GM19463 (cell line): ENCODE data around the gene MSL3B.

Experiments
- ATAC-seq: cut with Tn5 transposase; IDR thresholded peaks from one replicate; pipeline ENCODE4 v1.9.1; 2021; ENCODE audit warnings: mild to moderate bottlenecking, moderate library complexity; ENCODE audit not compliant: unreplicated experiment

Gene MSL3B

DNA sequence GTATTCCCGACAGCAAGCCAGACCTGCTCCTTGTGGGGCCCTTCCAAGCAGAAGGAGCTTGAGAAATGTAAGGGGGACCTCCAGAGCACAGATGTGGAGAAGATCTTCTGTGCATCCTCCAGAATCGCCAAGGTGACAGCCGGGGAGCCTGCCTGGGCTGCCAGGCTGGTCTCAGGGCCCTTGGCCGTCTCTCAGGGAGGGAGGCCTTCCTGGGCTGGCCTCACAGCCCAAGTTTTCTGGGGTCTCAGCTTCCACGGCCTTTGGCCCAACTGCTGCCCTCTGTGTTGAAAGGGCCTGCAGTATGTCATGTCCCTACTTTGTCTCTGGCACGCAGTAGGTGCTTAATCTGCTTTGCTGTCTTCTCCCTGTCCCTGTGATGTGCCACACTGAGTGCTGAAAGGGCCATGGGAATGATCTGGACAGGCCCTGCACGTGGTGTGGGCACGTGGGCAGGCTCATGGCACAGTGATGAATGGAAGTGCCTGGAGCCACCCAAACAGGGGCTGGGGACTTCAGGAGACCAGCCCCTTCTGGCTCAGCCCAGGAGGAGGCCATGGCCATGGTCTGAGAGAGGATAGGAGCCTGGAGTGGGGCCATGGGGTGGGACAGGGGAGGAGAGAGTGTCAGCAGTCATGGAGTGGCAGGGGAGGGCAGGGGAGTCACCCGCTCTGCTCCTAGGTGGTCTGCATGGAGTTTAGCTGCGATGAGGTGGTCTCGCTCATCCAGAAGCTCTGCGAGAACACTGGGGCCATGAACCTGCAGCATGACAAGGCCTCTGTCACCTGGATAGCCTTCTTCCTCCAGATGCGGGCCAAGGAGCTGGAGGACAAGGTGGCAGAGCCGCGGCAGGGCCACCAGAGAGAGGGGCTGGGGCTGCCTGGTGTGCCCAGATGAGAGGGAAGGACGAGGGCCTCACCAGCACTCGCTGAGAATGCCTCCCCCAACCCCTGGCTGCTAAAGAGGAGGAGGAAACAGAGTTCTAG is 49.3 kb downstream of the MSL3B start:
- no peak for ATAC-seq

DNA sequence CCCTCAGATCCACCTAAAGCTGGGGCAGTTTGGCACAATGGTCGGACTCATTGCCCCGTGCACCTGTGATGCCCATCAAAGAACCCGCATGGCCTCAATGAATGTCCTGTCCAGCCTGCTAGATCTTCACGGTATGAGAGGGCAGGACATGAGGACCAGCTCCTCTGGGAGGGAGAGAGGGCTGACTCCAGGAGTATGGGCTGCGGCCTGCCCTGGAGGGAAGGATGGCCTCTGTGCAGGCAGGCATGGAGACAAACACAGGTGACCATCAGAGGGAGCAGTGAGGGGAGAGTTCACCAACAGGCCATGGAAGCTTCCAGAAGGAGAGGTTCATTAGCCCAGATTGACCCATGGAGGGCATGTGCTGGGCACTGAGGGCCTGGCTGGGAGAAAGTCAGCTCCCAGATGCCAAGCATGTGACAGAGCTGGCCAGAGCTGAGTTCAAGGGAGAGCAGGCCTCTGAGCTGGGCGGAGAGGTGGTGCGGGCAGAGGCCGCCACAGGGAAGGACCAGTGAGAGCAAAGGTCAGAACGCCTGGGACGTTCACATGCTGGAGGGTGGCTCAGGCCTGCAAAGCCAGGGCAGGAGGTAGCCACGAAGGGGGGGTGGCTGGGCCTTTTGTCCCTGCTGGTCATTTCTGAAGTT is 50.1 kb downstream of the MSL3B start:
- no peak for ATAC-seq

GRCh38 chr2:233817361-233817911 is 50.8 kb downstream of the MSL3B start:
- no peak for ATAC-seq

DNA sequence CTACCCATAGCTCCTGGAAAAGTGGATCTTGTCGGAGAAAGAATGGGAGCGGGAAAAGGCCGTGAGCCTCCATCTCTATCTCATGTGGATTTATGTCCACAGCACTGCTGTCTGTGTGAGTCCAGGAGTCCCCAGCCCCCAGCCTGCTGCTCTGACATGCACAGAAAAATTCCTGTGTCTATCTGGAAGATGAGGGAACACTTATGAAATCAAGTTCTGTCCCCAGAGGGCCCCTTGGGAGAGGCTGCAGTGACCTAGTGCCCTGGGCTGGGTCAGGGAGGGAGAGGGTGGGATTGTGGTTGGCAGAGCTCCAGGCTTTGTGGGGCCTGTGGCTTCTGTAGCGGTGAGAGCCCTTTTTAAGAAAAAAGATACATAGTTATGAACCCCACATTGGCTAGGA is 51.4 kb downstream of the MSL3B start:
- no peak for ATAC-seq

DNA sequence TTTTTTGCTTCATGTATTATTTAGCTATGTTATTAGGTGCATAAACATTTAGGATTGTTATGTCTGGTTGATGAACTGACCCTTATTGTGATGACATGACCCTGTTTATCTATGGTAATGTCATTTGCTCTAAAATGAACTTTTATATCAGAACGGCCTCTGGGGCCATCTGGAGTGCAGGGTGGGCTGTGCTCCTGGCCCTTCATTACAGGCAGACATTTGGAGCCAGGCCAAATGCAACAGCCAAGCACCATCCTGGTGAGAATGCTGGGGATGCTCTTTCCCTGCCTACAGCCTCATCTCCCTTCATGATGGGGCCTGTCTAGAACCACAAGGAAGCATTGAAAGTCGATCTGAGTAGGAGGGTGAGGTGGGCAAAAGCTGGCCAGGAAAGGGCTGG is 51.9 kb downstream of the MSL3B start:
- ATAC-seq, result no peak

DNA sequence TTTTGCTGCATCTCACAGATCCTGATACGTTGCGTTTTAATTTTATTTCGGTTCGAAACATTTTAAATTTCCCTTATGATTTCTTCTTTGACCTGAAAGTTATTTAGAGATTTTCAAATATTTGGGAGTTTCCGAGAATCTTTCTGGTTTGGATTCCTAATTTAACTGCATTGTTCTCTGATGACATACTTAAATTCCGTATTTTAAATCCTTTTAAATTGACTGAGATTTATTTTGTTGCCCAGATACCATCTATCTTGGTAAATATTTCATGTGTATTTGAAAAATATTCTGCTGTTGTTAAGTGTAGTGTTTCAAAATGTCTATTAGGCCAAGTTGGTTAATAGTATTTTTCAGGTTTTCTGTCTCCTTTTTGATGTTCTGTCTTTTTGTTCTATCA is 52.3 kb downstream of the MSL3B start:
- ATAC-seq, result no peak
